OCI-LY3 (cell line): ENCODE data around the gene STAC2.

ENCODE experiments used
- H2AFZ ChIP-seq: fragments of 200-600, 300-600 bp; shearing (Covaris generic); 2 replicates; pipeline ENCODE4 v1.6.0; 2014; ENCODE audit warnings: antibody characterized with exemption, low read depth, low read length
- H3K27ac ChIP-seq: fragments of 200-600, 300-600 bp; sonication (generic); 2 replicates; pipeline ENCODE4 v1.5.1; 2014; ENCODE audit warnings: mild to moderate bottlenecking, low read length, moderate library complexity, mixed read lengths
- H3K27me3 ChIP-seq: fragments of 200-600, 300-600 bp; sonication (generic); 2 replicates; pipeline ENCODE4 v1.6.1; 2014; ENCODE audit warnings: low read depth, low read length, mixed read lengths
- H3K36me3 ChIP-seq: fragments of 200-600, 300-600 bp; sonication (generic); replicated peaks from 2 replicates; pipeline ENCODE3; 2014; ENCODE audit warnings: low read depth, low read length, mixed read lengths
- H3K4me1 ChIP-seq: fragments of 300-600, 200-600 bp; sonication (generic); 2 replicates; pipeline ENCODE4 v1.6.1; 2014; ENCODE audit warnings: low read length, mixed read lengths
- H3K4me2 ChIP-seq: fragments of 200-600, 300-600 bp; sonication (generic); 2 replicates; pipeline ENCODE4 v1.6.1; 2014; ENCODE audit warnings: low read length, mixed read lengths
- H3K4me3 ChIP-seq: fragments of 300-600, 200-600 bp; sonication (generic); 2 replicates; pipeline ENCODE4 v1.5.1; 2014; ENCODE audit warnings: antibody characterized with exemption, mild to moderate bottlenecking, low read length, moderate library complexity
- H3K79me2 ChIP-seq: fragments of 300-600, 200-600 bp; shearing (Covaris generic); 2 replicates; pipeline ENCODE4 v1.6.1; 2014; ENCODE audit warnings: mild to moderate bottlenecking, low read length, mixed read lengths
- H3K9ac ChIP-seq: fragments of 300-600, 200-600 bp; shearing (Covaris generic); 2 replicates; pipeline ENCODE4 v1.6.0; 2014; ENCODE audit warnings: mild to moderate bottlenecking, low read length, moderate library complexity
- H3K9me3 ChIP-seq: fragments of 200-600, 300-600 bp; shearing (Covaris generic); 2 replicates; pipeline ENCODE4 v1.6.1; 2014; ENCODE audit warnings: low read length, mixed read lengths; ENCODE audit not compliant: insufficient read depth
- H4K20me1 ChIP-seq: fragments of 200-600, 300-600 bp; sonication (generic); 2 replicates; pipeline ENCODE4 v1.6.1; 2016; ENCODE audit warnings: low read length, mixed read lengths; ENCODE audit not compliant: insufficient read depth
- CTCF ChIP-seq: fragments of 200-600, 300-600 bp; sonication (generic); IDR thresholded peaks from 2 replicates; pipeline ENCODE4 v1.5.1; 2014; ENCODE audit warnings: antibody characterized with exemption, low read length, low read depth
- EZH2phosphoT487 ChIP-seq: fragments of 200-600 bp; shearing (Covaris generic); IDR thresholded peaks from 2 replicates; pipeline ENCODE4 v1.6.1; 2018; ENCODE audit warnings: antibody characterized with exemption, mixed run types, low read depth

STAC2 gene

GRCh38 chr17:39164675-39165143, 61.0 kb downstream of the STAC2 start:
- no peak overlapping the region for H3K27ac ChIP-seq
- H3K9ac ChIP-seq: no peak overlapping the region
- no peaks in the 10 kb centered on the region for H3K4me1 ChIP-seq
- no peaks in the 10 kb centered on the region for H4K20me1 ChIP-seq
- H3K36me3 ChIP-seq: no peaks in the 10 kb centered on the region
- H2AFZ ChIP-seq: no peak overlapping the region
- H3K4me2 ChIP-seq: no peak overlapping the region
- no peak for TF ChIP-seq EZH2phosphoT487
- peak; percentile 65 for TF ChIP-seq CTCF
- peaks cover 4% of the 10 kb centered on the region for H3K27me3 ChIP-seq
- H3K79me2 ChIP-seq: no peaks in the 10 kb centered on the region
- H3K4me3 ChIP-seq: no peak overlapping the region
- no peaks in the 10 kb centered on the region for H3K9me3 ChIP-seq

- no peak overlapping the region for H3K4me2 ChIP-seq
- no peaks in the 10 kb centered on the region; the same call in 1 of the 2 replicates for H3K27me3 ChIP-seq
- H3K9me3 ChIP-seq: no peaks in the 10 kb centered on the region
- H3K79me2 ChIP-seq: no peaks in the 10 kb centered on the region
- no peak overlapping the region for H2AFZ ChIP-seq
- no peak overlapping the region for H3K27ac ChIP-seq
- no peaks in the 10 kb centered on the region for H4K20me1 ChIP-seq
- no peaks in the 10 kb centered on the region for H3K4me1 ChIP-seq
- H3K4me3 ChIP-seq: no peak overlapping the region
- H3K36me3 ChIP-seq: no peaks in the 10 kb centered on the region
- TF ChIP-seq CTCF: no peak
- TF ChIP-seq EZH2phosphoT487: no peak
- H3K9ac ChIP-seq: no peak overlapping the region
These were observed 63.8 kb downstream of the STAC2 start for GRCh38 chr17:39161962-39162361.
